RPMI8226 (cell line): ENCODE measurements around the gene SLX9.
"Not testable (repeated sequence)": the region's sequence is repeated elsewhere in the genome, so short reads cannot be mapped to it uniquely, and the experiment has no call there.

Experiments used
- DNase-seq: peaks from one replicate; pipeline ENCODE4 v3.0.0-alpha.2; 2015

The SLX9 gene

GRCh38 chr21:44916965-44917364 lies 22.9 kb upstream of the SLX9 start:
- DNase-seq = peak; percentile 59

GRCh38 chr21:44917446-44918106 lies 22.3 kb upstream of the SLX9 start:
- DNase-seq = no peak

- DNase-seq = no peak
Measured at GRCh38 chr21:44918107-44918470, 21.7 kb upstream of the SLX9 start.

GRCh38 chr21:44918581-44919033 lies 21.2 kb upstream of the SLX9 start:
- DNase-seq = no peak

- no peak for DNase-seq
Measured at GRCh38 chr21:44919111-44919912, 20.5 kb upstream of the SLX9 start.

GRCh38 chr21:44919913-44920693 lies 19.7 kb upstream of the SLX9 start:
- DNase-seq = no peak

- no peak for DNase-seq
Measured at GRCh38 chr21:44920694-44921604, 18.9 kb upstream of the SLX9 start, which contains the start of gene ITGB2. Gene ITGB2, minus strand, starts transcription at chr21:44920899. Its CDS starts 10,117 bp downstream, at chr21:44910782.

GRCh38 chr21:44921928-44922327 lies 17.9 kb upstream of the SLX9 start:
- no peak for DNase-seq

- no peak for DNase-seq
Measured at GRCh38 chr21:44923480-44924084, 16.2 kb upstream of the SLX9 start.

GRCh38 chr21:44924606-44925377 lies 15.0 kb upstream of the SLX9 start:
- DNase-seq = no peak

- no peak for DNase-seq
Measured at GRCh38 chr21:44925378-44925755, 14.5 kb upstream of the SLX9 start.

GRCh38 chr21:44926331-44927101 lies 13.3 kb upstream of the SLX9 start:
- DNase-seq = no peak

GRCh38 chr21:44927259-44927586 lies 12.6 kb upstream of the SLX9 start:
- no peak for DNase-seq

GRCh38 chr21:44927587-44928461 lies 12.0 kb upstream of the SLX9 start:
- DNase-seq = peak; percentile 89

- DNase-seq = not testable (repeated sequence)
Measured at GRCh38 chr21:44928500-44929241, 11.2 kb upstream of the SLX9 start.

- DNase-seq = no peak
Measured at GRCh38 chr21:44929242-44929798, 10.5 kb upstream of the SLX9 start.

- no peak for DNase-seq
Measured at GRCh38 chr21:44929799-44930542, 9.9 kb upstream of the SLX9 start.

- no peak for DNase-seq
Measured at GRCh38 chr21:44930543-44930981, 9.3 kb upstream of the SLX9 start.
